HepG2 (cell line): ENCODE measurements around the gene BOLA2B. TPM values are rescaled to one million over a fixed set of nuclear protein-coding genes. Genes with fewer than 3 reads are reported as not detected.

ENCODE experiments used
- BRD4 ChIP-seq: sonication (generic); formaldehyde crosslinking; IDR thresholded peaks from 2 replicates; pipeline ENCODE4 v1.4.0; 2020; ENCODE audit warnings: missing genetic modification reagents
- CSRNP1 ChIP-seq: sonication (generic); formaldehyde crosslinking; IDR thresholded peaks from 2 replicates; pipeline ENCODE4 v1.8.1; 2023; ENCODE audit warnings: mild to moderate bottlenecking, missing genetic modification reagents
- DNMT1 ChIP-seq: sonication (generic); formaldehyde crosslinking; IDR thresholded peaks from 2 replicates; pipeline ENCODE4 v1.5.1; 2020; ENCODE audit warnings: mild to moderate bottlenecking, missing genetic modification reagents
- FOXA1 ChIP-seq, 2 experiments: fragments of 450-650 bp in 1 of 2; sonication (generic) in 1 of 2; formaldehyde crosslinking in 1 of 2; IDR thresholded peaks; 2 replicates each; pipeline versions ENCODE4 v1.4.0 to v1.6.1; 2016 to 2020; ENCODE audit warnings: missing genetic modification reagents in 1 of 2
- FOXA3 ChIP-seq: IDR thresholded peaks from 2 replicates; pipeline ENCODE4 v1.6.1; 2016; ENCODE audit warnings: missing genetic modification reagents, missing compliant biosample characterization
- FOXC1 ChIP-seq: sonication (generic); formaldehyde crosslinking; IDR thresholded peaks from 2 replicates; pipeline ENCODE4 v1.8.0; 2022; ENCODE audit warnings: mild to moderate bottlenecking, missing genetic modification reagents, borderline replicate concordance
- IRF9 ChIP-seq: sonication (generic); formaldehyde crosslinking; IDR thresholded peaks from 2 replicates; pipeline ENCODE4 v1.8.0; 2022; ENCODE audit warnings: missing genetic modification reagents, mild to moderate bottlenecking, borderline replicate concordance
- MLLT10 ChIP-seq: sonication (generic); formaldehyde crosslinking; IDR thresholded peaks from 2 replicates; pipeline ENCODE4 v1.4.0; 2020; ENCODE audit warnings: missing genetic modification reagents
- POGK ChIP-seq: sonication (generic); formaldehyde crosslinking; conservative IDR thresholded peaks from 2 replicates; pipeline ENCODE4 v1.8.0; 2022; ENCODE audit warnings: mild to moderate bottlenecking, moderate library complexity, missing genetic modification reagents
- RNF219 ChIP-seq: sonication (generic); formaldehyde crosslinking; IDR thresholded peaks from 2 replicates; pipeline ENCODE4 v1.5.0; 2020; ENCODE audit warnings: mild to moderate bottlenecking, missing genetic modification reagents
- SOX13 ChIP-seq, 3 experiments: fragments of 450-650 bp in 1 of 3; sonication (generic) in 1 of 3; formaldehyde crosslinking in 1 of 3; IDR thresholded peaks in 2 of 3; conservative IDR thresholded peaks in 1 of 3; 2 replicates each; pipeline versions ENCODE4 v1.5.0 to v1.6.1; 2016 to 2020; ENCODE audit warnings: antibody characterized with exemption in 1 of 3, mild to moderate bottlenecking in 1 of 3, missing compliant biosample characterization in 1 of 3, missing genetic modification reagents in 1 of 3, moderate library complexity in 1 of 3
- ZBTB37 ChIP-seq: sonication (generic); formaldehyde crosslinking; IDR thresholded peaks from 2 replicates; pipeline ENCODE4 v1.4.0; 2020; ENCODE audit warnings: mild to moderate bottlenecking, missing genetic modification reagents
- ZC3H13 ChIP-seq: sonication (generic); formaldehyde crosslinking; IDR thresholded peaks from 2 replicates; pipeline ENCODE4 v1.8.1; 2023; ENCODE audit warnings: mild to moderate bottlenecking, missing genetic modification reagents, moderate library complexity
- ZNF296 ChIP-seq: sonication (generic); formaldehyde crosslinking; conservative IDR thresholded peaks from 2 replicates; pipeline ENCODE4 v1.5.0; 2020; ENCODE audit warnings: mild to moderate bottlenecking, missing genetic modification reagents
- ZNF556 ChIP-seq: sonication (generic); formaldehyde crosslinking; IDR thresholded peaks from 2 replicates; pipeline ENCODE4 v1.4.0; 2020; ENCODE audit warnings: mild to moderate bottlenecking, missing genetic modification reagents, borderline replicate concordance
- ZNF768 ChIP-seq: sonication (generic); formaldehyde crosslinking; IDR thresholded peaks from 2 replicates; pipeline ENCODE4 v1.4.0; 2020; ENCODE audit warnings: missing genetic modification reagents
- polyA plus RNA-seq, 8 experiments: library from polyadenylated mRNA; depleted of rRNA in 3 of 8; stranded (reverse) in 7 of 8; unstranded in 1 of 8; fragments of >200 nt; fragmentation: Illumina TruSeq in 4 of 8; extraction: Trizol in 4 of 8; gene quantifications; 2 replicates each; pipeline versions ENCODE4 v1.2.1 to v1.2.3, GENCODE V29; 2011 to 2016; ENCODE audit warnings: low read depth in 4 of 8, missing spikeins in 1 of 8, mixed read lengths in 1 of 8; ENCODE audit not compliant: insufficient read depth in 1 of 8
- total RNA-seq, 5 experiments: library from RNA; depleted of rRNA; stranded (reverse); fragments of >200 nt; fragmentation: Illumina TruSeq; extraction: Trizol; gene quantifications; 2 replicates each; pipeline ENCODE4 v1.2.3, GENCODE V29; 2016; ENCODE audit warnings: low read depth in 1 of 5

Gene BOLA2B
- total and polyA plus RNA-seq, 2 of the 13 experiments (the other 11 are each of a cell fraction or from before 2014, with no cell fraction given), result 63.8 to 295 TPM

- no peak for TF ChIP-seq ZBTB37 (CRISPR knock-in tag)
- TF ChIP-seq CSRNP1 (CRISPR knock-in tag), result no peak
- no peak for TF ChIP-seq RNF219
- TF ChIP-seq DNMT1, result peak; percentile 35; the same call in 1 of the 2 replicates
- TF ChIP-seq FOXA1 (IDR thresholded peaks at IDR 0.05), result no peak
- no peak for TF ChIP-seq FOXA1 (CRISPR knock-in tag; IDR thresholded peaks at IDR 0.05)
- no peak for TF ChIP-seq SOX13 (IDR thresholded peaks at IDR 0.05)
- no peak for TF ChIP-seq SOX13 (CRISPR knock-in tag; conservative IDR thresholded peaks at IDR 0.05 in 1 of 2, IDR thresholded peaks at IDR 0.05 in 1 of 2)
- peak; percentile 40; the same call in 1 of the 2 replicates for TF ChIP-seq IRF9 (CRISPR knock-in tag)
- 0 out of 2 replicates have a peak, but pooled peaks have one; percentile 49 for TF ChIP-seq FOXC1 (CRISPR knock-in tag)
- TF ChIP-seq FOXA3, result 0 out of 2 replicates have a peak, but pooled peaks have one; percentile 7
- TF ChIP-seq MLLT10 (CRISPR knock-in tag), result no peak
- no peak for TF ChIP-seq ZNF296 (CRISPR knock-in tag)
- TF ChIP-seq BRD4 (CRISPR knock-in tag), result no peak
- no peak for TF ChIP-seq POGK (CRISPR knock-in tag)
- peak; percentile 22; the same call in 1 of the 2 replicates for TF ChIP-seq ZNF768 (CRISPR knock-in tag)
- 0 out of 2 replicates have a peak, but pooled peaks have one; percentile 61 for TF ChIP-seq ZC3H13 (CRISPR knock-in tag)
- TF ChIP-seq ZNF556 (CRISPR knock-in tag), result 0 out of 2 replicates have a peak, but pooled peaks have one; percentile 61
Observed at GRCh38 chr16:30186782-30187555, 6.5 kb downstream of the BOLA2B start (continued).
